HG03460 (cell line): ENCODE measurements around the gene MAGI2.
"Not testable (repeated sequence)": the region's sequence is repeated elsewhere in the genome, so short reads cannot be mapped to it uniquely, and the experiment has no call there.

ENCODE experiments used
- ATAC-seq: cut with Tn5 transposase; IDR thresholded peaks from one replicate; pipeline ENCODE4 v1.9.1; 2021; ENCODE audit not compliant: unreplicated experiment

Gene MAGI2

DNA sequence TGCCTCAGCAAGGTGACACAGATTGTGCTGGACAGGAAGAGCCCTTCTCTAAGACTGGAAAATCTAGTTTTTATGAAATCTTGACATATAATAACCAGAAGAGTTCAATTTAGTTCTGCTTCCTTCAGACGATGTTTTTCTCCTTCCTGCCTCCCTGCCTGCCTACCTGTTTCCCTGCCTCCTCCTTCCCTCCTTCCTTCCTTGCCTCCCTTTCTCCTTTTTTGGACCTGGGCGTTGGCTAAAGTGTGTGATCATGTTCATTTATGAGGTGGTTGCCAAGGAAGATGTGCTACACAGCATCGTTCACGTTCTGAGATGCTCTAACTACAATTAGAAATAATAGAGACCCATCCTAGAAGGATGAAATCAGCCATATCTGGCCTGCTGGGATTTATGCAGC lies 1430.3 kb downstream of the MAGI2 start:
- ATAC-seq = no peak

DNA sequence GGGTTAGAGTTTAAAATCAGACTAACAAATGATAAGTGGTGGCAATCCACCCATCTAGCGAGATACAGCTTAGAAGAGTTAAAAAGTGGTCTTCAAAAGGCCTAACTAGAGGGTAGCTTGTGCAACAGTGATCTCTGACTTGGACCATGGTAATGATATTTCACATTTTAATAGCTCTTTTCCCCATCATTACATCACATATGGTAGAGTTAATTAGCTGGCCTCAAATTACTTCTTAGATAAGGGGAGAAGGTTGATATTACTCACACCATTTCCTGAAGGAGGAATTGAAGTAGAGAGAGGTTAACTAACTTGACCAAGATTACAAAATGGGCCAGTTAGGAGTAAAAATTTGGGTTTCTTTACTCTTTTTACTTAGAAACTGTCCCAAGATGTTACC lies 1431.3 kb downstream of the MAGI2 start:
- no peak for ATAC-seq

DNA sequence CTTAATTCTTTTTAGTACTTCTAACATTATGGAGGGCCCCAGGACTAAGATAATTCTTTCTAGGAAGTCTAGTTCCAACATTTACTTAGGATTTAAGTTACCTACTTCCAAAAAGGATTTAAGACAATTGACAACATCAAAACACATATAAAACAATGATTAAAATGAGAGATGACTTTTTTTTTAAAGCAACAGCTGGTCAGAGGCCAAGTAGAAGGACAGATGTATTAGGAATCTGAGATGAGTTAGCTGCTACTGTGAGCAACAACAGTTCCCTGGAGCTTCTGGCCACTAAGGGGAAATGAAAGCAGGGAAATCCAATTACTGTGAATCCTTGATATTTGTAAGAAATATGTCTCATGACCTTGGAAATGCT lies 1432.6 kb downstream of the MAGI2 start:
- ATAC-seq = no peak

DNA sequence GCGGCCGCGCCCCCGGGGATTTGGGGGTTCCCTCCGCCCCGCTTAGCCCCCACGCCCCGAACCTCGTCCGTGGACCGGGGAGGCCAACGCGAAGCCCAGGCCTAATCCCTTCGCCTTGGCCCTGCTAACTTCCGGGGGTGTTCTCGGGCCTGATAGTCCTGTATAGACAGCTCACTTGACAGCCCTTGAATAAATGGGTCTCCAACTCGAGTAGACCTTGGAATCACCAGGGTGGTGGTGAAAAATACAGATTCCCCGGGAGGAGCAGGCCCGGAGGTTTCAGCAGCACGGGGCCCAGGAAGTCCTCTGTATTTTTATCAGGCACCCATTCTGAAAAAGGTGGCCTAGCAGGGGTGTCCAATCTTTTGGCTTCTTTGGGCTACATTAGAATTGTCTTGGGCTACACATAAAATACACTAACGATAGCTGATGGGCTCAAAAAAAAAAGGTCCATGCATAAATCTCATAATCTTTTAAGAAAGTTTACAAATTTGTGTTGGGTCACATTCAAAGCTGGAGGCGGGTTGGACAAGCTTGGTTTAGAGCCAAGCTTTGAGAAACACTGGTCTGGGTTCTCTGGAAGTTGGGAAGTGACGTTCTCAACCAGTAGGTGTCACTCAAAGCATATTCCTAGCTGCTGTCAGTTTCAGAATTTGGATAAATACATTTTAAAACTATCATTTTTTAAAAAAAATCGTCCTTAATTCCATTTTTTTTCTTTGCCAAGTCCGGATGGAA lies 1433.2 kb downstream of the MAGI2 start:
- ATAC-seq = peak; percentile 36

DNA sequence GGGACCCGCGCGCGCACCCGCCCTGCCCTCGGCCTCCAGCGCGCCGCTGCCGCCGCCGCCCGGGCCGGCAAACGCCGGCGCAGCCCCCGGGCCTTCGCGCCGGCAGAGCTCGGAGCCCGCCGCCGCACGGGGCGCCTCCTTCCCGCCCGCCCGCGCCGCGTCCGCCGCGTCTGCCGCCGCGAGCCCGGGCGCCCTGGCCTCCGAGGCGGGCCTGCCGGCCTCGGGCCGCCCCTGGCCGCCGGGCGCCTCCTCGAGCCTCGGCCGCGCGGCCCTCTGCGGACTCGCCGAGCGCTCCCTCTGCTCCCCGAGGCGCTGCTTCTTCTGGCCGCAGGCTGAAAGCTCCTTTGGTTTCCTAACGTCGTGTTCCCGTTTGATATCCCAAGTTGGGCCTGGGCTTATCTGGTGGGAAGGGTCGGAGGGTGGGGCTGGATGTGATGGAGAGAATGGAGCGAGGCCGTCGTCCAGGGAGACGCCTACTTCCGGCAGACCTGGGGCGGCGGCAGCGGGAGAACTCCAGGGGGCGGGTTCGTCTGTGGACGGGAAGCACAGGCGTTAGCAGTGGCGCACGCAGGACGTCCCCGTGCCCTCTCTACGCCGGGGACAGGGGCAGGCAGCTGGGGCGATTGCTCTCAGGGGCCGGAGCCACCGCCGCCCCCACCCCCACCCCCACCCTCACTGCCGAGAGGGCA lies 1433.9 kb downstream of the MAGI2 start:
- ATAC-seq = peak; percentile 88

DNA sequence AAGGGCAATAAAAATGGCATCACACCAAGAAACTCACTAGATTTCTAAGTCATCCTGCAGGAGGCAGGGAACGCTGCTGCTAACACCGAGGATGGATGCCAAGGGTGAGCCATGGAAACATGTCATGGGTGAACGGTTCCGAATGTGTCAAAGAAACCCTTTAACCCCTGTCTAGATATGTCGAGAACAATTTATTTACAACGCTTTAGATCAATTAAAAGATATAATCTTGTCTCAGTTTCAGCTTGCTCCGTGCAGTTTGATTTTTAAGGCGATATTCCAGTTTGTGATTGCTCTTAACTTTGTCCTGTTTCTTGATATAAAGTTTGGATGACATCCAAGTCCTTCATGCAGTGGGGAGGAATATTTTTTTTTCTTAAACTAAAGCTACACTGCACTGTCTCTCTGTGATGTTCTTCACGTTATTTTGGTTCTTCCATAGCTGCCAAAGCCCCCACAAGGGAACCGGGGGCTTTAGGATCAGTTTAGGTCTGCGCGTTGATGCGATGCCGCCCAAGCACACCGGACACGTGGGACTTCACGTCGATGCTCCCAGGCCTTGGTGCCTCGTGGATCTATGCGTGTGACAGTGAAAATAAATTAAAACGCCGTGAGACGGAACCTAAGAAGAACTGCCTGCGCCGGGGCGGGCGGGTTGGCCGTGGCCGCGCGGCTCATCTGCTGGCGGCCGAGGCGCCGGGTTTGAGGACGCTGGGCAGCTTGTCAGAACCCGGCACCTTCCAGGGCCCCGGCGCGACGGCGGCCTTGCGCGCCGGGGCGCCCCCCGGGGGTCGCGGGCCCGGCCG lies 1434.6 kb downstream of the MAGI2 start:
- no peak for ATAC-seq

DNA sequence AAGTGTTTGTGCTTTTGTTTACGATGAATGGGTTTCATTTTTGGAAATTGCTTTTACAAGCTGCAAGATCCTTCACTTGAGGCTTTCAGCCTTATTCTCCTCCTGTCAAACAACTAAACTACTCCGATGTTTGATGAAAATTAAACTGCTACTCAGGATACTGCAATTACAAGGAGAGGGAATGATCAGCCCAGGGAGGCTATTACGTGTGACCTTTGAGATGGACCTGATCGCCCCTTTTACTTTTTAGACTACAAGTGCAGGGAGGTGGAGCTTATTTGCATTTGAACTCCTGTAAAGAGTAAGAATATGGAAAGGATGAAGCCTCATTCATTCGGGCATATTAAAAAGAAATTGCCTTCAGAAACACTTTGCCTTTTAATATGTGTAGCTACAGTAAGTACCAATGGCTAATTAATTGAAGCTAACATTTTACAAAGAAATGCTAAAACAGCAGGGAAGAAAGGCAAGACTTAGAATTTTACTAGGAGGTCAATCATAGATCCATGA lies 1435.8 kb downstream of the MAGI2 start:
- ATAC-seq = no peak

DNA sequence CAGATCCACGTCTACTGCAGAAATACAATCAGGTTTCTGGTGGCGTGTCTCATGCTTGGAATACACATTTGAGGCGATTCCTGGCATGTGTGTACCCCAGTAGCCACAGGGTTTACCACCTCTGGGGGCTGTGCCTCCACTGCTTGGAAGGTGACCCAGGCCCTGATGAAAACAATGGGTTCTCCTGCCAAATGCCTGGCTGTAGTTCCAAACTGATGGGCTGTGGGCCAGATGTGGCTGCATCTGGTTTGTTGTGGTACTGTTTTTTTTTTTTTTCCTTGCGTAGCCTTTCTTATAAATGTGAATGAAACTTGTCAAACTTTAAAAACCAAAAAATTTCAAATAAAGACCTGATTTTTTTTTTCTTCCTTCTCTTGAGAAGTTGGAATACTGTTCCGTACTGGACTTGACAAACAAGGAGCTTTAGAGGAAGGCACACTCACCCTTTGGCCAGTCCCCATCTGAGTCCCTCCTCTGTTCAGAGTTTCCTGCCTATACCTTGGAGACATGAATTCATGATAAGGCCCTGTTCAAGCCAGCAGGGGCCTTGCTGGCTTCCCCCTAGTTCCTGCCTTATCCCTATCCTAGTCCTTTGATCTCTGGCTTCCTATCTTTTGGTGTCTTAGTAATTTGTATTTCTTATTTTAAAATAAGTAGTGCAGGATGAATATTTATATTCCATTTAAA lies 1437.8 kb downstream of the MAGI2 start:
- no peak for ATAC-seq

DNA sequence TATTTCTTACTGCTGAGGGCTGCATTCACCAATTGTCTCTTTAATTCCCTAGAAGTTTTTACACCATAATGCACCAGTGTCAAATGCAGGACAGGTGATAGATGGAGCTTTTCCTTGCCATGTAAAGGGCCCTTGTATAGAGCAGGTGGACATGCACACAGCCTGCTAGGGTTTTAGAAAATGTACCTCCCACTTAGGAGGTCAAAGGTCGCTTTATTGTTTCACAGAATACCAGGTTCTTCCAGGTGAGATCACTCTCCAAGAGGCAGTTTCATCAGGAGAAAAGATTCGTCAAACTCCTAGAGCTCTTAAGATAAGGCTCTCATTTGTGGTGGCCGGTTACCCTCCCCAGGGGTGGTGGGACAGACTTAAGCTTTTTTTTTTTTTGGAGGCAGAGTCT lies 1439.1 kb downstream of the MAGI2 start:
- ATAC-seq = no peak

DNA sequence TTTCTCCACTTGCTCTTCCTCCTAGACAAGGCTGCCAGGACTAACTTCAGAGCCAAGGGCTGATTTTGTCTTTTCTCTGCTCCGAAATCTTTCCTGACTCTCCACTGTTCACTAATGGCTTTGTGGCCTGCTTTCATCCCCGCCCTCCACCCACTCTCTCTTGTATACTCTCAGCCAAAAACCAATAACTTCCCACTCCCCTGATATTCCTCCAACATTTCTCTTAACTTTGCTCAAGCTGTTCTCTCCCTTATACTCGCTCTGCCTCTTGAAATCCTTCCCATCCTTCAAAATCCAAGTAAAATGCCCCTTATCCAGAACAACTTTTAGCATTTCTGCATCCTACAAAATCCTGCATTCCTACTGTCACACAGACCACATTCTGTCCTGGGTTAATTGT lies 1440.1 kb downstream of the MAGI2 start:
- no peak for ATAC-seq

DNA sequence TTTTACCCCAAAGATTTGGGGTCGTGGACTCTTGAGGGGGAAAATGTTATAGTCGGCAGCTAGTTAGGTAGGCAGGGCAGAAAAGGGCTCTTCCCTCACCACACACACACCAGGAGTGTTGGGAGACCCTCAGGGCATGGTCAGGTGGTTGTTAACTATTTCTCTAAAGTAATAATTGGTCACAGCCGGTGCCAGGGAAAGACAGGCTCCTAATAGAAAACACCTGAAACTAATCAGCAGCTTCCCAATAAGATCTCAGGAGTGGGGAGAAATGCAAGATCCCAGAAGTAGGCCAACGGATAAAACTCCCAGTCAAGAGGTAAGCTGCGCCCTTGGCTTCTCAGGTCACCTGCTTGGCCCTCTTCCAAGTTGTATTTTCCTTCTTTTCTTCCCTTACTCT lies 1441.8 kb downstream of the MAGI2 start:
- no peak for ATAC-seq

DNA sequence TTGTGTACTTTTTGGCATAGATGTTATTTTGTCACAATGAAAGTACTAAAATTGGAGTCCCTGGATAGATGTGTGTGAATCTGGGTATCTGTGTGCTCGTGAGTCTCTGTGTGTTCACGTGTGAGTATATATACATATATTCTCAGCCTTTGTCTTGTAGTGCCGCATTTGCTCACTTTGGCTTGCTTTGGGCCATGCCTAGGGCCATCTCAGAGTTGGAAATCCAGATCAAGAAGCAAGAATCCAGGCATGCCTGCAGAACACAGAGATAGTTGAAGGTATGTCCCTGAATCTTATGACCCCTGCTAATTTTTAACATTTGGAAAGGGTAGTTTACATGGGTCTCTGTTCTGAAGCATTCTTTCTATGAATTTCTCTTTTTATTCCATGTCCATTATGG lies 1446.2 kb downstream of the MAGI2 start:
- ATAC-seq = no peak

DNA sequence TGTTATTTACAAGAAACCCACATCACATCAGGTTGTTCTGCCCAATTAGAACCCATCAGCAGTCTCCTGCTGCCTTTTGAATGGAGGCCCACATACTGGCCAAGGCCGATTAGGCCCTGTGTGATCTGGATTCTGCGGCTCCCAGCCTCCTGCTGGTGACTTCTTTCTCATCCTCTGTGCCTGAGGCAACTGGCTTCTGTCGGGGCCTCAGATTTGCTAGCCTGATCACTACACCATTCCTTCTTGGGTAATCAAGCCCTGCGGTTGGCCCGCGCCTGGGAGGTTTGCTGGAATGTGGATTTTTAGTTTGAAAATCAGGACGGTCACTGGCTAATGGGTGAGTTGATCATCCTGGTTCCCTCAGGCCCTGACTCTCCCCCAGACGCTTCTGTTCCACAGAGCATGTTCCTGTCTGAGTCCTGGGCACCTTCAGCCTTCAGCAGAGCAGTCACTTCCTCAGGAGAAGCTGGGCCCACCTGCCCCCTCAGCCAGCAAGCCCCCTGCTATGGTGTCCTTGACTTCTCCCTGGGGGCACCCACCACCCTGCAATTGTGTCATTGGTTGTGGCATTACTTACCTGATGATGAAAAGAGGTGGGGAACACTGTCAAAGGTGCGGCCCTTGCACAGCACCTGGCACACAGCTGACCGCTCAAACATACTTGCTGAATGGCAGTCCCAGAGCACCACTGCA lies 1447.3 kb downstream of the MAGI2 start:
- ATAC-seq = no peak

DNA sequence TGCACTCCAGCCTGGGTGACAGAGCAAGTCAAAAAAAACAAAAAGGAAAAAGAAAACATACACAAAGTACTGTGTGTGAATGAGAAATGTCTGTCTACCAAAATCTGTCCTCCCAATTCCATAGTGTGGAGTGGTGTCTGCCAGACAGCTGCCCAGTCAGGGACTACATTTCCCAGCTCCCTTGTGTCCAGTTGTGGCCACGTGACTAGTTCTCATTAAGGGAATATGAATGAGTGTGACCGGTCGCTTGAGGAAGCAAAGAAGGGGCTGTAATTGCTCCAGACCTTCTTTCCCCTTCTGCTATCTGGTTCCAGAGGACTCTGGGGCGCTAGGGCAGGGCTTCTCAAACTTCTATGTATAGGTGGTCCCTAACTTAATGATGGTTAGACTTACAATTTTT lies 1450.8 kb downstream of the MAGI2 start:
- ATAC-seq = no peak

DNA sequence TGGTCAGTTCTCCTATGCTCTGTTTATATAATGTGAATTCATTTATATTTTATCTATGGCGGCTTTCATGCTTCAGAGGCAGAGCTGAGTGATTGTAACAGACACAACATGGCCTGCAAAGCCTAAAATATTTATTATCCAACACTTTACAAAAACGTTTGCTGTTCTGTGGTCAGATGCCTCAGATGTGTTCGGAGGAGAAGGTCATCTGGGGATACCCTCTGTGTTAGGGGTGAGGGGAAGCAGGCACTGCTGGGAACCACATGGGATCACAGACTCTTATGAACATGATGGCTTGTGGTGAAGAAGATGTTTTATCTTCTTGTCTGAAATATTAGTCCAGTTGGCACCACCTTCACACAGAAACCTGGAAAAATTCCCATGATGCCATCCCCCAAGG lies 1451.4 kb downstream of the MAGI2 start:
- ATAC-seq = no peak

DNA sequence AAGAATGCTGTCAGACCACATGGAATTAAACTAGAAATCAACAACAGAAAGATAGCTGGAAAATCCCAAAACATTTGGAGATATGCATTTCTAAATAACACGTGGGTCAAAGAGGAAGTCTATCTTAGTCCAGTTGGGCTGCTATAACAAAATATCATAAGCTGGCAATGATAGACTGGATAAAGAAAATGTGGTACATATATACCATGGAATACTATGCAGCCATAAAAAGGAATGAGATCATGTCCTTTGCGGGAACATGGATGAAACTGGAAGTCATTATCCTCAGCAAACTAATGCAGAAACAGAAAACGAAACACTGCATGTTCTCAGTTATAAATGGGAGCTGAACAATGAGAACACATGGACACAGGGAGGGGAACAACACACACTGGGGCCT lies 1454.3 kb downstream of the MAGI2 start:
- not testable (repeated sequence) for ATAC-seq

DNA sequence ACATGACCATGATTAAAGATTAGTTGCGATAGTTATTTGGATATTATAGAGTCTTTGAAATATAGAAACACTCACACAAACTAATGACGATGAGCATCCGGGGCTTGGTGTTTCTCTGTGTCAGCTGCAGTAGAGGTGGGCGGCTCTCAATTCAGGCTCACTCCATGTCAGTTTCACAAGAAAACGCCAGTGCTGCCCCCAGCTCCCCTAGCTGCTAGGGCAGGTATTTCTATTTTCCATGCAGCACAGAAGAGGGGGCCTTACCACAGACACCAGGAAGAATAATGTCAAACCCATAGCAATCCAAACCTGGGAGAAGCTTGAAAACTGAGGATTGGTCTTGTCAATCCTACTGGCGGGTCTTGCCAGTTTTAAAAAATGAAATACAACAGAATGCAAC lies 1457.8 kb downstream of the MAGI2 start:
- ATAC-seq = no peak

DNA sequence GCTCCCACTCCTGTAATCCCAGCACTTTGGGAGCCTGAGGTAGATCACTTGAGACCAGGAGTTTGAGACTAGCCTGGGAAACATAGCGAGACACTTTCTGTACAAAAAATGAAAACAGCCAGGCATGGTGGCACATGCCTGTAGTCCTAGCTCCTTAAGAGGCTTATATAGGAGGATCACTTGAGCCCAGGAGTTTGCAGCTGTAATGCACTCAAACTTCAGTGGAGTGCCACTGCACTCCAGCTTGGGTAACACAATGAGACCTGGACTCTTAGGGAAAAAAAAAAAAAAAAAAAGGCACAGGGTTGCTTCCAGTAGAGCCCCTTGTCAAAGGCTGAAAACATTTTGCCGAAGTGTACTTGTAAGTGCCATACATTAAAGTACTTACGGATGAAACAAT lies 1459.6 kb downstream of the MAGI2 start:
- ATAC-seq = no peak

DNA sequence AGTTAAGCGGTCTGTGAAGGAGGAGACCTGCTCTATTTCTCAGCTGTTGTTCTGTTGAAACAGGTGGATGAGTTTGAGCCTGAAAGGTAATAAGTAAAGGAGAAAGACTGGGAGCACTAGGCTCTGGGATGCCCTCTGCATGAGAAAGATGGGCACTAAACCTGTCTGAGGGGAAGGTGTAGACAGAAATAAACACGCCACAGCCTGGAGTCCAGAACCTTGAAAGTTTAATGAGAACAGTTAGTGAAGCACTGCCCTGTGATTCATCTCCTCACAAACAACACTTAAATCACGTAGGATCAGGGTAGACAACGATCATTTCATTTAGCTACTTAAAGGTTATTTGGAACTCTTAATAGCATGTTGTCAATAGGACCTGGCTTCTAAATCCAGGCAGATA lies 1461.8 kb downstream of the MAGI2 start:
- ATAC-seq = no peak

DNA sequence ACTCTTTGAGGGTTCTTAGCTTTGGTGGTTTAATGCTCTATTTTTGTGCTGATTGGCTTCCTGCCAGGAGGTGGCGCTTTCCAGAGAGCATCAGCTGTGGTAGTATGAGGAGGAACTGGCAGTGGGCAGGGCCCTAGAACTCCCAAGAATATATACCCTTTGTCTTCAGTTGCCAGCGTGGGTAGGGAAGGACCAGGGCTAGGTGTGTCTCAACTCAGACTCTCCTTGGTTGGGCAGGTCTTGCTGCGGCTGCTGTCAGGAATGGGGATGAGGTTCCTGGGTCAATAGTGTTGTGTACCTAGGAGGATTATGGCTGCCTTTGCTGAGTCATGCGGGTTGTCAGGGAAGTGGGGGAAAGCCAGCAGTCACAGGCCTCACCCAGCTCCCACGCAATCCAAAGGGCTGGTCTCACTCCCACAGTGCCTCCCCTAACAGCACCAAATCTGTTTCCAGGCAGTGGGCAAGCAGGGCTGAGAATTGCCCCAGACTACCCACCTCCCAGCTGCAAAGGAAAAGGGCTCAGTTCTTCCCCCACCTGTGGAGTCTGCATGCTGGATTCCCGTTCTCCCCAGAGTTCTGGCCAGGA lies 1463.4 kb downstream of the MAGI2 start:
- no peak for ATAC-seq
